SU-DHL-6 (cell line): ENCODE measurements around the gene ARSK.

Experiments used
- CTCF ChIP-seq: fragments of 200-600 bp; sonication (generic); IDR thresholded peaks from one replicate; pipeline ENCODE4 v1.5.1; 2017; ENCODE audit warnings: antibody characterized with exemption, mild to moderate bottlenecking, low read length, moderate library complexity; ENCODE audit not compliant: insufficient read depth, poor library complexity, severe bottlenecking
- EZH2phosphoT487 ChIP-seq: fragments of 200-600 bp; sonication (generic), shearing (Covaris generic); conservative IDR thresholded peaks from 2 replicates; pipeline ENCODE4 v1.6.1; 2018; ENCODE audit warnings: mild to moderate bottlenecking, antibody characterized with exemption, low read length, moderate library complexity, mixed read lengths

DNA sequence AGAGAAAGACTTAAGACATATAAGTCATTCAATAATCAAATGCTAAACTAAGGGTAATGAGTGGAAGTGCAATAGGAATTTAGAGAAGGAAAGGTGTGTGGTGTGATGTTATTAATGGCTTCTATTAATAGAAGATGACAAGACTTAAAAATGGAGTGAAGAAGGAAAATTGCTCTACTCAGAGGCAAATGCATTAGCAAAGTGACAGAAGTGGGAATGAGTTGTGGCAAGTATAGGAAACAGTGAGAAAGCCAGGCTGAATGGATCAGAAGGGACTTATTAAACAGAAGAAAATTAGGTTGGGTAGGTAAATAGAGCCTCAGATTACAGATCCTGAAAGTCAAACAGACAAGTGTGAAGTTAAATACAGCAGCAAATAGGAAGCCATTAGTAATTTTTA, 5.9 kb upstream of the ARSK start:
- TF ChIP-seq EZH2phosphoT487 (no peak), CTCF (no peak)
